Liver (tissue), 9 donors: Measurements from ENCODE around the gene ANKS1A. TPM values are rescaled to one million over a fixed set of nuclear protein-coding genes. Genes with fewer than 3 reads are reported as not detected.

Experiments
- DNase-seq: peaks from one replicate; pipeline ENCODE4 v3.0.0-alpha.2; 2017; ENCODE audit warnings: low spot score
- H3K27ac ChIP-seq, 2 donors: one replicate each; pipeline ENCODE4 v1.7.0; 2013; ENCODE audit warnings: inconsistent platforms in 2 of 2, low read length in 2 of 2, control low read depth in 1 of 2, low read depth in 1 of 2, mild to moderate bottlenecking in 1 of 2
- H3K27me3 ChIP-seq, 4 donors: one replicate each; pipeline versions ENCODE4 v1.6.1 to v1.7.0; 2013; ENCODE audit warnings: low read length in 3 of 4, inconsistent platforms in 1 of 4, mild to moderate bottlenecking in 1 of 4, moderate library complexity in 1 of 4; ENCODE audit not compliant: control insufficient read depth in 4 of 4, insufficient read depth in 4 of 4
- H3K36me3 ChIP-seq, 4 donors: one replicate each; pipeline versions ENCODE4 v1.6.1 to v1.7.0; 2013; ENCODE audit warnings: low read length in 3 of 4, mild to moderate bottlenecking in 3 of 4, low read depth in 1 of 4, moderate library complexity in 1 of 4; ENCODE audit not compliant: control insufficient read depth in 4 of 4, insufficient read depth in 3 of 4
- H3K4me1 ChIP-seq, 4 donors: one replicate each; pipeline versions ENCODE4 v1.6.1 to v1.7.0; 2013; ENCODE audit warnings: low read length in 3 of 4, mild to moderate bottlenecking in 3 of 4, moderate library complexity in 1 of 4; ENCODE audit not compliant: control insufficient read depth in 4 of 4, insufficient read depth in 4 of 4
- H3K4me3 ChIP-seq, 3 donors: one replicate each; pipeline versions ENCODE4 v1.6.1 to v1.7.0; 2013; ENCODE audit warnings: low read length in 3 of 3, control low read depth in 1 of 3, low read depth in 1 of 3, mild to moderate bottlenecking in 1 of 3
- H3K9ac ChIP-seq, 2 donors: one replicate each; pipeline ENCODE4 v1.7.0; 2013; ENCODE audit warnings: low read length in 2 of 2, mild to moderate bottlenecking in 2 of 2, moderate library complexity in 2 of 2, control low read depth in 1 of 2, low read depth in 1 of 2
- H3K9me3 ChIP-seq, 4 donors: one replicate each; pipeline versions ENCODE4 v1.6.1 to v1.7.0; 2013; ENCODE audit warnings: low read length in 3 of 4; ENCODE audit not compliant: control insufficient read depth in 4 of 4
- ATF3 ChIP-seq: IDR thresholded peaks from 2 replicates; pipeline ENCODE4 v1.6.1; 2016; ENCODE audit warnings: antibody characterized with exemption
- CTCF ChIP-seq: fragments of 150-350 bp; IDR thresholded peaks from 2 replicates; pipeline ENCODE4 v1.5.1; 2017; ENCODE audit warnings: improper control_type of control experiment, low read depth, low read length; ENCODE audit not compliant: missing input control
- EGR1 ChIP-seq, 2 donors: IDR thresholded peaks; 2 replicates each; pipeline ENCODE4 v1.6.1; 2016 to 2018; ENCODE audit warnings: antibody characterized with exemption in 2 of 2, low read depth in 2 of 2
- FOXA1 ChIP-seq: IDR thresholded peaks from 2 replicates; pipeline ENCODE4 v1.6.1; 2016; ENCODE audit warnings: antibody characterized with exemption
- GABPA ChIP-seq, 2 donors: IDR thresholded peaks in 1 of 2; conservative IDR thresholded peaks in 1 of 2; 2 replicates each; pipeline ENCODE4 v1.6.1; 2016; ENCODE audit warnings: antibody characterized with exemption in 2 of 2, mild to moderate bottlenecking in 1 of 2, moderate library complexity in 1 of 2
- HNF4A ChIP-seq, 2 donors: conservative IDR thresholded peaks; 2 replicates each; pipeline ENCODE4 v1.6.1; 2016; ENCODE audit warnings: antibody characterized with exemption in 2 of 2, mild to moderate bottlenecking in 2 of 2
- HNF4G ChIP-seq: IDR thresholded peaks from 2 replicates; pipeline ENCODE4 v1.6.1; 2016; ENCODE audit warnings: antibody characterized with exemption
- JUND ChIP-seq, 2 donors: IDR thresholded peaks; 2 replicates each; pipeline ENCODE4 v1.6.1; 2016; ENCODE audit warnings: antibody characterized with exemption in 2 of 2
- MAX ChIP-seq: IDR thresholded peaks from 2 replicates; pipeline ENCODE4 v1.6.1; 2016; ENCODE audit warnings: antibody characterized with exemption
- NR2F2 ChIP-seq: IDR thresholded peaks from 2 replicates; pipeline ENCODE4 v1.6.1; 2016; ENCODE audit warnings: antibody characterized with exemption
- RAD21 ChIP-seq, 2 donors: IDR thresholded peaks; 2 replicates each; pipeline ENCODE4 v1.6.1; 2016; ENCODE audit warnings: antibody characterized with exemption in 2 of 2, mild to moderate bottlenecking in 2 of 2
- REST ChIP-seq: IDR thresholded peaks from 2 replicates; pipeline ENCODE4 v1.6.1; 2016; ENCODE audit warnings: antibody characterized with exemption, mild to moderate bottlenecking
- RXRA ChIP-seq, 2 donors: IDR thresholded peaks; 2 replicates each; pipeline ENCODE4 v1.6.1; 2017 to 2018; ENCODE audit warnings: antibody characterized with exemption in 2 of 2, mild to moderate bottlenecking in 1 of 2
- SP1 ChIP-seq: IDR thresholded peaks from 2 replicates; pipeline ENCODE4 v1.6.1; 2018; ENCODE audit warnings: antibody characterized with exemption, mild to moderate bottlenecking
- TAF1 ChIP-seq: conservative IDR thresholded peaks from 2 replicates; pipeline ENCODE4 v1.6.1; 2016; ENCODE audit warnings: antibody characterized with exemption, mild to moderate bottlenecking
- YY1 ChIP-seq: IDR thresholded peaks from 2 replicates; pipeline ENCODE4 v1.6.1; 2016; ENCODE audit warnings: antibody characterized with exemption, mild to moderate bottlenecking
- ZBTB33 ChIP-seq: IDR thresholded peaks from 2 replicates; pipeline ENCODE4 v1.6.1; 2016; ENCODE audit warnings: antibody characterized with exemption
- WGBS: extraction: QIAGEN DNeasy Blood & Tissue Kit; methylation state at CpG from one replicate; pipeline ENCODE4 v1.1.7; 2013; 5-methylcytosine and 5-hydroxymethylcytosine counted together
- polyA plus RNA-seq, 2 donors: library from polyadenylated mRNA; stranded (reverse) in 1 of 2; unstranded in 1 of 2; fragments of 200-250 nt in 1 of 2; fragments of >200 nt in 1 of 2; fragmentation: Nextera tagmentation in 1 of 2; extraction: Ambion mirVana in 1 of 2; gene quantifications; one replicate each; pipeline versions ENCODE4 v1.2.1 to v1.2.3, GENCODE V29; 2013 to 2015
- total RNA-seq, 2 donors: library from RNA; depleted of rRNA; stranded (reverse); fragments of >200 nt; gene quantifications; one replicate each; pipeline ENCODE4 v1.2.3, GENCODE V29; 2014
- donor health status: healthy.
- donor health status: healthy.
- donor health status: healthy.
- donor health status: healthy.
- donor health status: healthy.

The ANKS1A gene
- total and polyA plus RNA-seq, 4 donors = 4.3 to 18.7 (median 6.7) TPM

GRCh38 chr6:34914358-34914757 lies 25.3 kb downstream of the ANKS1A start:
- H3K27ac ChIP-seq = no peak overlapping the region
- no peak overlapping the region for H3K9ac ChIP-seq
- no peaks in the 10 kb centered on the region for H3K9me3 ChIP-seq
- H3K4me1 ChIP-seq = no peaks in the 10 kb centered on the region
- TF ChIP-seq SP1 (no peak), ATF3 (no peak), REST (no peak), TAF1 (no peak), RAD21 (IDR thresholded peaks at IDR 0.05) (no peak), NR2F2 (no peak), CTCF (no peak), EGR1 (IDR thresholded peaks at IDR 0.05; ENCODE audit: low read depth in 2 of 2) (no peak), GABPA (IDR thresholded peaks at IDR 0.05 in 1 of 2, conservative IDR thresholded peaks at IDR 0.05 in 1 of 2) (no peak), HNF4A (conservative IDR thresholded peaks at IDR 0.05) (no peak), RXRA (IDR thresholded peaks at IDR 0.05) (no peak), ZBTB33 (no peak), YY1 (no peak), JUND (IDR thresholded peaks at IDR 0.05) (no peak), MAX (no peak), FOXA1 (no peak), HNF4G (no peak)
- no peaks in the 10 kb centered on the region for H3K36me3 ChIP-seq
- no peaks in the 10 kb centered on the region for H3K27me3 ChIP-seq
- H3K4me3 ChIP-seq = no peak overlapping the region
- DNase-seq = no peak
- WGBS = 89% methylated on average over 4 of the region's 4 CpGs
